Left ventricle myocardium inferior (tissue), 1 donor: ENCODE data around the gene FRMD4A. TPM values are rescaled to one million over a fixed set of nuclear protein-coding genes. Genes with fewer than 3 reads are reported as not detected.

Source experiments
- DNase-seq: peaks from one replicate; pipeline ENCODE4 v3.0.0-alpha.2; 2020
- H3K27ac ChIP-seq: fragments of 200-600 bp; replicated peaks from 2 replicates; pipeline ENCODE4 v1.8.0; 2021
- H3K27me3 ChIP-seq: fragments of 200-600 bp; 2 replicates; pipeline ENCODE4 v1.8.0; 2021; ENCODE audit warnings: low read depth
- H3K36me3 ChIP-seq: fragments of 200-600 bp; 2 replicates; pipeline ENCODE4 v1.8.0; 2021
- H3K4me1 ChIP-seq: fragments of 200-600 bp; 2 replicates; pipeline ENCODE4 v1.8.0; 2021
- H3K4me3 ChIP-seq: fragments of 200-600 bp; 2 replicates; pipeline ENCODE4 v1.8.0; 2021; ENCODE audit warnings: mild to moderate bottlenecking, moderate library complexity
- H3K9me3 ChIP-seq: fragments of 200-600 bp; replicated peaks from 2 replicates; pipeline ENCODE4 v1.8.0; 2021
- intact Hi-C: fragments of 100-400 bp; cut with micrococcal nuclease; formaldehyde crosslinking; loops from one replicate; pipeline ENCODE4 v1.11.0; 2022
- total RNA-seq: library from RNA; stranded (reverse); fragmentation: NEBNext Ultra II Directional; extraction: Animal tissue kit (Norgen Biotek cat#: 25700); gene quantifications from one replicate; pipeline ENCODE4 v1.2.1, GENCODE V29; 2021
- TF ChIP-seq, protein P1 (sequence below): fragments of 200-600 bp; IDR thresholded peaks from 2 replicates; pipeline ENCODE4 v1.8.0; 2021; ENCODE audit warnings: antibody characterized with exemption, mild to moderate bottlenecking, borderline replicate concordance
- donor health status: DM: no; HTN: yes; CAD: no; lungs with severe emphysema.

The FRMD4A gene
- total RNA-seq, 1 donor from 2014 or later = 26.1 TPM

DNA sequence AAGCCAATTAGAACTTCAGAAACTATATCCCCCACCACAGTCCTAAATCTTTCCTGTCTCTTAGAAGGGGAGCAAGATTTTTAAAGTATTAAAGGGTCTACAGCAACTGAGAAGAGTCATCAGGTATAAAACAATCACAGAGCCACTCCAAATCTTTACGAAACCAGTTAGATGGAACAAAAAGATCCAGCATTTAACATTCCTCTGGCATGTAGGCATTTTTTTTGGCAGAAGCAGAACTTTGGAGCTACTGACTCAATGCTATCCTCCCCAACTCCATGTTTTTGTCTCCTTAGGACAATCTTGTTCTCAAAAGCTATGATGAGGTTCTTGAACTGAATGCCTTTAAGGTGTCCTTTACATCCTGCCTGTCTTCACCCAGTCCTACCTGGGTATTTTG is 410.7 kb downstream of the FRMD4A start:
- intact Hi-C loops = no loop called here
- TF ChIP-seq, protein P1, sequence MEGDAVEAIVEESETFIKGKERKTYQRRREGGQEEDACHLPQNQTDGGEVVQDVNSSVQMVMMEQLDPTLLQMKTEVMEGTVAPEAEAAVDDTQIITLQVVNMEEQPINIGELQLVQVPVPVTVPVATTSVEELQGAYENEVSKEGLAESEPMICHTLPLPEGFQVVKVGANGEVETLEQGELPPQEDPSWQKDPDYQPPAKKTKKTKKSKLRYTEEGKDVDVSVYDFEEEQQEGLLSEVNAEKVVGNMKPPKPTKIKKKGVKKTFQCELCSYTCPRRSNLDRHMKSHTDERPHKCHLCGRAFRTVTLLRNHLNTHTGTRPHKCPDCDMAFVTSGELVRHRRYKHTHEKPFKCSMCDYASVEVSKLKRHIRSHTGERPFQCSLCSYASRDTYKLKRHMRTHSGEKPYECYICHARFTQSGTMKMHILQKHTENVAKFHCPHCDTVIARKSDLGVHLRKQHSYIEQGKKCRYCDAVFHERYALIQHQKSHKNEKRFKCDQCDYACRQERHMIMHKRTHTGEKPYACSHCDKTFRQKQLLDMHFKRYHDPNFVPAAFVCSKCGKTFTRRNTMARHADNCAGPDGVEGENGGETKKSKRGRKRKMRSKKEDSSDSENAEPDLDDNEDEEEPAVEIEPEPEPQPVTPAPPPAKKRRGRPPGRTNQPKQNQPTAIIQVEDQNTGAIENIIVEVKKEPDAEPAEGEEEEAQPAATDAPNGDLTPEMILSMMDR = no peak
- no peak for DNase-seq

DNA sequence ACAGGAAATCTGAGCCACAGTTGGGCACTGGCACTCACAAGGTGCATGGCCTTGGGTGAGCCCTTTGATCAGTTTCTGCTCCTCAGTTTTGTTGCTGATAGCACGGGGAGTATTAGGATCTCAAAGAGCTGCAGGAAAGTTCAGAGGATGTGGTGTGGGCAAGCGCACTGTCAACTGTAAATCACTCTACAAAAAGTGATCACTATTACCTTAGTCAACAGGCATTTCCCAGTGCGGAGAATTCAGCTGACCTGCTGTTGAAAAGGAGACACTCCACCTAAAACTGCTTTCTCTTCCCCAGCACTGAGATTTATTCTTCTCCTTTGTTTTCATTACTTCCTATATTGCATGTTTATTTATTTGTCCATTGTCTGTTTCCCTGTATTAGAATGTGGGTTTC is 412.9 kb downstream of the FRMD4A start:
- no peaks in the 10 kb centered on the region for H3K4me1 ChIP-seq
- TF ChIP-seq, protein P1 = no peak
- intact Hi-C loops = no loop called here
- no peak for DNase-seq
- no peak overlapping the region for H3K27ac ChIP-seq
- H3K27me3 ChIP-seq = no peaks in the 10 kb centered on the region
- H3K4me3 ChIP-seq = no peak overlapping the region
- H3K36me3 ChIP-seq = no peaks in the 10 kb centered on the region
- H3K9me3 ChIP-seq = no peaks in the 10 kb centered on the region

More for the DNA sequence above, 410.7 kb downstream of the FRMD4A start:
- H3K9me3 ChIP-seq = no peaks in the 10 kb centered on the region
- no peaks in the 10 kb centered on the region for H3K4me1 ChIP-seq
- no peaks in the 10 kb centered on the region for H3K36me3 ChIP-seq
- no peak overlapping the region for H3K27ac ChIP-seq
- no peak overlapping the region for H3K4me3 ChIP-seq
- H3K27me3 ChIP-seq = no peaks in the 10 kb centered on the region

DNA sequence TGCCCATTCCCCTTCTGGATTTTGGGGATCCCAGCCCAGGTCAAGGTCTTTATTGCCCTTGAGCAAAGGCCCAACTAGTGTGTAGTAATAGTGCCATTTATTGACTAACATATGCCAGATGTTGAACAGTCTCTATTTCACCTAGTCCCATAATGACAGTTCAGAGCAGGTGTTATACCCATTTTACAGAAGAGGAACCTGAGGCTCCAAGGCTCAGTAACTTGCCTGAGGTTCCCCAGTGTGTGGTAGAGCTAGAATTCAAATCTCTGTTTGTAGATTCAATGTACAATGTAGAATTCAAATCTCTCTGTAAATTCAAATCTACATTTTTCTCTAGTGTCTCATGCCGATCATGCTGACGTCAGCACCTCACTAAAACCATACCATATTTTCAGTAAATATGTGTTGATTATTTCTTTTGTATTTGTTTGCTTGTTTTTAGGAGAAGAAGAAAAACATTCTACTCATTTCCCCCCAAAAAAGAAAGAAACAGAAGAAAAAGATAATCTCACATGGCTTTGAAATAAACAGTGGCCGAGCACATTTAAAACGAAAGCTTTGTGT is 414.3 kb downstream of the FRMD4A start:
- no peak overlapping the region for H3K27ac ChIP-seq
- no peaks in the 10 kb centered on the region for H3K4me1 ChIP-seq
- no peaks in the 10 kb centered on the region for H3K27me3 ChIP-seq
- H3K4me3 ChIP-seq = no peak overlapping the region
- intact Hi-C loops = no loop called here
- H3K9me3 ChIP-seq = no peaks in the 10 kb centered on the region
- H3K36me3 ChIP-seq = no peaks in the 10 kb centered on the region
- DNase-seq = no peak
- TF ChIP-seq, protein P1 = no peak

DNA sequence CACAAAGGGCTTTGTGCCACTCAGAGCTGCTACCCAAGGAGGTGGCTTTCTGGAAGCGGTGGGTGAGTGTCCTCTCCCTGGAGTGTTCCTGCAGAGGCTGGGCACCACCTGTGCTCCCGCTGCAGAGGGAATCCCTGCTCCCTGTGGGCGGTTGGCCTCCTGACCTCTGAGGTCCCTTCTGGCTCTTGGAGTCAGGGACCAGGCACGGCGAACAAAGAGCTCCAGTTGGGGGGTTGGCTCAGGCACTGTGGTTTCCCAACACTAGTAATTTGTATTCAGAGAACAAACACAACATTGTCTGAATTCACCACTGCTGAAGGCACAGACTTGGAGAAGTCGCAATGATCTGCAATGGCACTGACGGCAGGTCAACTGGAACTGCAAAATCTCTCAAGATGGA is 415.0 kb downstream of the FRMD4A start:
- Histone ChIP-seq H3K27ac (no peak overlapping the region), H3K4me1 (no peaks in the 10 kb centered on the region), H3K9me3 (no peaks in the 10 kb centered on the region), H3K27me3 (no peaks in the 10 kb centered on the region), H3K4me3 (no peak overlapping the region), H3K36me3 (no peaks in the 10 kb centered on the region)
- intact Hi-C loops = no loop called here
- DNase-seq = peak; percentile 23
- TF ChIP-seq, protein P1 = no peak

DNA sequence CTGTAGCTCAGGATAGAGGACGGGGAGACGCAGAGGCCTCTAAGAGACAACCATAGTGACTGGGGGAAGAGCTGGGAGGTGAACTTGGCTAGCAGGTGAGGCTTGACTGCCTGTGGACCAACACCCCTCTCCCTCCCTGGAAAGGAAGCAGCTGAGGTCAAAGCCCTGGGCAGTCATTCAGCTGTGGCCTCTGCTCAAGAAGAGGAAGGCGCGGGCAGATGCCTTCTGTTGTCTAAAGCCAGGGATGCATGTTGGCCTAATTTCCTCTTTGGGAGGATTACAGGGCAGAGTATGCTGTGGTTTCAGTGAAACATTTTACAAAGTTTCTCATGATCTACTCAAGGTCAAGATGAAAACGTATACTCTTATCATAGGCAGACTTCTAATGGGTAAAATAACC is 416.8 kb downstream of the FRMD4A start:
- no peak for DNase-seq
- no peak overlapping the region for H3K27ac ChIP-seq
- no peak overlapping the region for H3K4me3 ChIP-seq
- H3K9me3 ChIP-seq = no peaks in the 10 kb centered on the region
- TF ChIP-seq, protein P1 = no peak
- no peaks in the 10 kb centered on the region for H3K27me3 ChIP-seq
- no peaks in the 10 kb centered on the region for H3K4me1 ChIP-seq
- H3K36me3 ChIP-seq = no peaks in the 10 kb centered on the region
- intact Hi-C loops = no loop called here
